A673 (cell line): Measurements from ENCODE around the gene CDH4. TPM values are rescaled to one million over a fixed set of nuclear protein-coding genes. Genes with fewer than 3 reads are reported as not detected.

Experiments used
- BruUV-seq: library from RNA; stranded (reverse); fragments of 400-500 nt; replicated peaks from 2 replicates; lab custom pipeline; 2021; lab: Mats Ljungman, UMichigan
- CTCF ChIA-PET: fragments of 300-600 bp; sonication (Branson Sonifier 250); formaldehyde crosslinking; loops from one replicate; lab custom pipeline; 2022; ENCODE audit warnings: antibody characterized with exemption; lab: Charles Lee
- POLR2A ChIA-PET: fragments of 300-600 bp; sonication (Branson Sonifier 250); formaldehyde crosslinking; loops from one replicate; lab custom pipeline; 2022; ENCODE audit warnings: antibody characterized with exemption; ENCODE audit not compliant: low non-redundant PET; lab: Charles Lee
- DNase-seq: peaks from one replicate; pipeline ENCODE4 v3.0.0-alpha.2; 2015; ENCODE audit warnings: low spot score
- H3K27ac ChIP-seq: fragments of 200-600 bp; sonication (generic); 2 replicates; pipeline ENCODE4 v1.5.1; 2016; ENCODE audit warnings: mixed run types, low read depth, mild to moderate bottlenecking, mixed read lengths, antibody characterized with exemption, low read length; ENCODE audit not compliant: poor library complexity, severe bottlenecking
- H3K27me3 ChIP-seq: fragments of 200-600 bp; sonication (generic); replicated peaks from 2 replicates; pipeline ENCODE4 v1.6.1; 2017; ENCODE audit warnings: mixed run types, low read depth, mild to moderate bottlenecking, mixed read lengths, antibody characterized with exemption, low read length; ENCODE audit not compliant: insufficient read depth, poor library complexity
- H3K36me3 ChIP-seq: fragments of 200-600 bp; sonication (generic); 2 replicates; pipeline ENCODE4 v1.6.1; 2016; ENCODE audit warnings: mixed run types, mild to moderate bottlenecking, mixed read lengths, antibody characterized with exemption, low read length; ENCODE audit not compliant: insufficient read depth, poor library complexity, severe bottlenecking
- H3K4me1 ChIP-seq: fragments of 200-600 bp; sonication (generic); 2 replicates; pipeline ENCODE4 v1.6.1; 2017; ENCODE audit warnings: mixed run types, mild to moderate bottlenecking, mixed read lengths, antibody characterized with exemption, low read length; ENCODE audit not compliant: insufficient read depth, poor library complexity, severe bottlenecking
- H3K4me3 ChIP-seq: fragments of 200-600 bp; sonication (generic); 2 replicates; pipeline ENCODE4 v1.5.1; 2016; ENCODE audit warnings: low read depth, mixed run types, mild to moderate bottlenecking, mixed read lengths, low read length; ENCODE audit not compliant: poor library complexity, severe bottlenecking
- H3K9me3 ChIP-seq: fragments of 200-600 bp; sonication (generic); 2 replicates; pipeline ENCODE4 v1.6.1; 2016; ENCODE audit warnings: mixed run types, low read depth, mild to moderate bottlenecking, mixed read lengths, antibody characterized with exemption, low read length; ENCODE audit not compliant: poor library complexity, severe bottlenecking
- CTCF ChIP-seq: fragments of 300-800, 200-600 bp; sonication (generic); conservative IDR thresholded peaks from 2 replicates; pipeline ENCODE4 v1.5.1; 2017; ENCODE audit warnings: low read depth, mild to moderate bottlenecking, antibody characterized with exemption, low read length, moderate library complexity, mixed read lengths
- EZH2 ChIP-seq: fragments of 200-600 bp; sonication (generic); IDR thresholded peaks from 2 replicates; pipeline ENCODE4 v1.6.1; 2017; ENCODE audit warnings: borderline replicate concordance, low read depth, mild to moderate bottlenecking, mixed read lengths, antibody characterized with exemption, low read length; ENCODE audit not compliant: poor library complexity, severe bottlenecking
- intact Hi-C: fragments of 100-400 bp; cut with micrococcal nuclease; formaldehyde crosslinking; loops from one replicate; pipeline ENCODE4 v1.10.0; 2022; ENCODE audit not compliant: unreplicated experiment
- total RNA-seq: library from RNA; stranded (reverse); gene quantifications from 2 replicates; pipeline ENCODE4 v1.2.3, GENCODE V29; 2021

CDH4 gene
- total RNA-seq, 1 experiment from 2014 or later = 8.3 TPM

GRCh38 chr20:61583356-61583755 is 331.3 kb downstream of the CDH4 start:
- H3K36me3 ChIP-seq = no peaks in the 10 kb centered on the region
- no peak for DNase-seq
- no peaks in the 10 kb centered on the region for H3K4me1 ChIP-seq
- ChIA-PET CTCF (no interaction called here), POLR2A (no interaction called here)
- peaks cover 12% of the 10 kb centered on the region for H3K27me3 ChIP-seq
- TF ChIP-seq CTCF = no peak
- TF ChIP-seq EZH2 = no peak
- H3K4me3 ChIP-seq = no peak overlapping the region
- intact Hi-C loops = no loop called here
- no peaks in the 10 kb centered on the region for H3K9me3 ChIP-seq
- BruUV-seq = no TSS peak
- no peak overlapping the region for H3K27ac ChIP-seq

GRCh38 chr20:61584851-61585250 is 332.8 kb downstream of the CDH4 start:
- ChIA-PET POLR2A (interaction anchor here (0.6 kb wide), 1 partner anchor 44 kb away, joined by 3 read pairs; no protein-coding TSS in a partner anchor), CTCF (no interaction called here)
- Histone ChIP-seq H3K4me1 (no peaks in the 10 kb centered on the region), H3K36me3 (no peaks in the 10 kb centered on the region), H3K27me3 (peaks cover 12% of the 10 kb centered on the region), H3K27ac (no peak overlapping the region), H3K9me3 (no peaks in the 10 kb centered on the region), H3K4me3 (no peak overlapping the region)
- BruUV-seq = no TSS peak
- DNase-seq = no peak
- TF ChIP-seq EZH2 (no peak), CTCF (no peak)
- intact Hi-C loops = no loop called here

GRCh38 chr20:61585764-61586163 is 333.7 kb downstream of the CDH4 start:
- no peak overlapping the region for H3K4me3 ChIP-seq
- H3K9me3 ChIP-seq = no peaks in the 10 kb centered on the region
- intact Hi-C loops = no loop called here
- no peak overlapping the region for H3K27ac ChIP-seq
- no peaks in the 10 kb centered on the region for H3K4me1 ChIP-seq
- DNase-seq = no peak
- TF ChIP-seq CTCF = no peak
- peaks cover 12% of the 10 kb centered on the region for H3K27me3 ChIP-seq
- POLR2A ChIA-PET = no interaction called here
- CTCF ChIA-PET = no interaction called here
- no peaks in the 10 kb centered on the region for H3K36me3 ChIP-seq
- no TSS peak for BruUV-seq
